Stimulated activated CD4-positive, alpha-beta T cell treated with anti-CD3 and anti-CD28 coated beads, TNF-alpha, amount 100 ng/mL, for 4 hours (primary cell): Measurements from ENCODE around the gene ALDOB.

ENCODE experiments used
- DNase-seq, 3 experiments: peaks; one replicate each; pipeline ENCODE4 v3.0.0-alpha.2; 2020; ENCODE audit warnings: low read depth in 3 of 3

Gene ALDOB

DNA sequence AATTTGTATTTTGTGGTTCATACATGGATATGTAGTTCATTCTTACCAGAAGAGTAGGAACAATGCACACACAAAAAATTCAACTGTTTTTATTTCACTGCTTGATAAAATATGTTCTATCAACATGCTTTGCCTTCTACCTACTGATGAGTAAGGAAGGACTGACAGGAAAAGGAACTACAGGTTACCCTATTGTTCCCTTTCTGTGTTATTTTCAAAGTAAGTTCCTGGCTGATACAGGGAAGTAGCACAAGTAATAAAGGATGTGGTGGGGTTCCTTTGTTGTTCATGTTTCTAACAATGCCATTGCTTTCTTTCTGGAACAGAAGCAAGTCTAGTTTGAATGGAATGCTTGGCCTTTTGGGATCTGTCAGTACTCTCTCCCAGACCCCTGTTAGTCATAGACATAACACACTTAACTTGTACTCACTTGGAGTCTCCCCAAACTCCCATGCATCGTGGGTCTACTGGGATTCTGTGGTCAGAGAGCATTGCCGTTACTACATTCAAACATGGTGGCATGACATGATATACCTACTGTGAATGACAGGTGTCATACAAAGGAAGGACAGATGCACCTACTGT, 20.2 kb upstream of the ALDOB start:
- no peak for DNase-seq

DNA sequence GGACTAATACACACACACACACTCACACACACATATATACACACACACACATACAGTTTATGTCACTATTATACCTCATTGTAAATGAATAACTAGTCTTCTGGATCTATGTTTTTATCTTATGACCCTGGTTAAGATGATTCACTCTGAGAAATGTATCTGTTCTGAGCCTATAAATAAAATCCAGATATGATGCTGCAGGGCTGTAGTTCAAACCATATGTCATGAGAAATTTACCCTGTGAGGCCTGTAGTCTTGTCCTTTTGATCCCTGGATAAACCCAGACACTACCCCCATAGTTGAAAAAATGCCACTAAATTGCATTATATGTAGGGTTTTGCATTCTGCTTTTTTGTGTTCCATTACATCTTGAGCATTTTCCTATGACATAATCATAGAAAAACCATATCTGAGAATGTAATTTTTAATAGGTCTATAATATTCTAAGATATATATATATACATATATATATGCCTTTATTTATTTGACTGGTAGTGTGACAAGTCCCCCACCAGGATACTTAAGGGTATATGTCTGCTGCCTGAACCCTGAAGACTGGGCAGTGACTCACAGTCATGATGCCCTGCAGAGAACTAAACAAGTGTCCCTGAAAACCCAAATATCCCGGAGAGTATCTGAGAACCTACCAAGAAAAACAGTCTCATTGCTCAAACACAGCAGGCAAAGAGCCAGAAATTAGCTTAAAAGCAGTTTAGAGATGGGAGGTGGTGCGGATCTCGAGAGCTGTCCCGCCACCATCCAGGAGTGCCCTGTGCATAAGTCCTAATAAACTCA, 18.4 kb upstream of the ALDOB start:
- DNase-seq, result no peak

GRCh38 chr9:101451498-101451897, 15.9 kb upstream of the ALDOB start:
- no peak for DNase-seq

- DNase-seq, result no peak
These were observed 15.4 kb upstream of the ALDOB start for GRCh38 chr9:101450931-101451330.

GRCh38 chr9:101449071-101449721, 13.6 kb upstream of the ALDOB start:
- peak; percentile 6 to 14 (median 11) for DNase-seq

DNA sequence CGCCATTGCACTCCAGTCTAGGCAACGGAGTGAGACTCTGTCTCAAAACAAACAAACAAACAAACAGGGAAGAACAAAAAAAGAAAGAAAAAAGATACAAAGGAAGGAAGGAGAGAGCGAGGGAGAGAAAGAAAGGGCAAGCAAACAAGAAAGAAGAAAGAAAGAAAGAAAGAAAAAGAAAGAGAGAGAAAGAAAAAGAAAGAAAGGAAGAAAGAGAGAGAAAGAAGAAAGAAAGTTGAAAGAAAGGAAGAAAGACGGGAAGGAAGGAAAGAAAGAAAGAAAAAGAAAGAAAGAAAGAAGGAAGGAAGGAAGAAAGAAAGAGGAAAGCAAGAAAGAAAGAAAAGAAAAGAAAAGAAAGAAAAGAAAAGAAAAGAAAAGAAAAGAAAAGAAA, 13.1 kb upstream of the ALDOB start:
- no peak for DNase-seq

DNA sequence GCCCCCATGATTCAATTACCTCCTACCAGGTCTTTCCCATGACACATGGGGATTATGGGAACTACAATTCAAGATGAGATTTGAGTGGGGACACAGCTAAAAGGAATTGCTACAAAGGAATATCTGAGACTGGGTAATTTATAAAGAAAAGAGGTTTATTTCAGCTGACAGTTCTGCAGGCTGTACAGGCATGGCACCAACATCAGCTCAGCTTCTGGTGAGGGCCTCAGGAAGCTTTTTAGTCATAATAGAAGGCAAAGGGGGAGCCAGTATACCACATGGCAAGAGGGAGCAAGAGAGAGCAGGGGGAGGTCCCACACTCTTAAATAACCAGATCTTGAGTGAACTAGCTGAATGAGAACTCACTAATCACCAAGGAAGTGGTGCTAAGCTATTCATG, 11.2 kb upstream of the ALDOB start:
- no peak for DNase-seq

- no peak for DNase-seq
These were observed 9.9 kb upstream of the ALDOB start for GRCh38 chr9:101445353-101446029.

- DNase-seq, result no peak
These were observed 7.8 kb upstream of the ALDOB start for GRCh38 chr9:101443364-101443771.

- DNase-seq, result no peak
These were observed 7.2 kb upstream of the ALDOB start for GRCh38 chr9:101442736-101443135.

DNA sequence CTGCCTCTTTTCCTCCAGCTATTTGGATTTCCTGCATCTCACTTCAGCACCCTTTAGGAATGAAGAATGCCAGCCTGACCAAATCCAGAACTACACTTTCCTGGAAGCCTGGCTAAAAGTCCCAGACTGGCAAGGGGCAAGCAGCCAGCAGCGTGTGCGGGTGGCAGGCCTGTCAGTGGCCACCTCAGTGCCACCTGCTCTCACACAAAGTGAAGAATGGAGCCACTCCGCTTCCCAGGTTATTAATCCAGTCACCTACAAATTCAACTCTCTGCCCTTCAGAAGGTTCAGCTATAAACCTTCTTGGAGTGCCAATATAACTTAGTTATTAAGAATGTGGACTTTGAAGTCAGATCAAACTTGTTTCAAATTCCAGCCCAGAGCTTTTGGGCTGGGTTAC, 6.7 kb upstream of the ALDOB start:
- no peak for DNase-seq

DNA sequence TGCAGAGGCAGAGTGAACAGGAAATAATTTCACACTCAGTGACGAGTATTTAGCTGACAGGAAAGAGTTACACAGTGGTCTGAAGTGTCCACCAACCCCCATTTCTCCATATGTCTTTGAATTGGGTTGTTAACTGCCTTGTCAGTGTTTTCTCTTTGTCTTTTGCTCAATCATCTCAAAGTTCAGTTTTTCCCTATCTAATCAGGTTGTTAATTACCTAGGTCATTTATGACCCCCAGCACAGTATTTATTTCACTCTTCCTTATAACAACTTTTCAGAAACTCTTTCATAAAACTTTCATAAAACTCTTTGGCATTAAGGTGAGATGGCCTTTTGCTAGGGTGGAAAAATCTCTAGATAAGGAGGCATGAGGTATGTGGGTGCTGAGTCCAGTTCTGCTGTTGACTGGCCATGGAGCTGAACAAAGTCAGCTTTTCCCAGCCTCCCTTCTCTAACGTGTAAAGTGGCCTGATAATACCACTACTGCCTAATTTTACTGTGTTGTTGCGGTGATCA, 5.2 kb upstream of the ALDOB start:
- no peak for DNase-seq

GRCh38 chr9:101438523-101438922, 2.9 kb upstream of the ALDOB start:
- no peak for DNase-seq

GRCh38 chr9:101437806-101438232, 2.2 kb upstream of the ALDOB start:
- DNase-seq, result no peak

GRCh38 chr9:101434998-101435397, 576 bp downstream of the ALDOB start:
- no peak for DNase-seq

DNA sequence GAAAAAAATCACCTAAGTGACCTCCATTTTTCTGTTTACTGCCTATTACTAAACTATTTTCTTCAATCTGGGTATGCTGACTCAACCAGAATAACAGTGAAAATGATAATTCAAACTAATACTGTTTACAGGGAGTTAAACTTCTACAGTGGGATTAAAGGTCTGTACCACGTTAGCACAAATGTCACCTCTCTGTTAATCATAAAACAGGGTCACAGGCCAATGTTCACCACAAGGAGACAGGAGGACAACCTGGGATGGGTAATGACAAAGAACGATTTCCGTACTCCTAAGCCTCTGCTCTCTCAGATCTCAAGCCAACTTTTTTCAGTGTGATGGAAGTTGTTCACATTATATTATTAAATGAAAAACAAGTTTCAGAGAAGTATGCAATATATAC, 2.3 kb downstream of the ALDOB start:
- DNase-seq, result no peak

- no peak for DNase-seq
These were observed 2.8 kb downstream of the ALDOB start for GRCh38 chr9:101432740-101433139.

DNA sequence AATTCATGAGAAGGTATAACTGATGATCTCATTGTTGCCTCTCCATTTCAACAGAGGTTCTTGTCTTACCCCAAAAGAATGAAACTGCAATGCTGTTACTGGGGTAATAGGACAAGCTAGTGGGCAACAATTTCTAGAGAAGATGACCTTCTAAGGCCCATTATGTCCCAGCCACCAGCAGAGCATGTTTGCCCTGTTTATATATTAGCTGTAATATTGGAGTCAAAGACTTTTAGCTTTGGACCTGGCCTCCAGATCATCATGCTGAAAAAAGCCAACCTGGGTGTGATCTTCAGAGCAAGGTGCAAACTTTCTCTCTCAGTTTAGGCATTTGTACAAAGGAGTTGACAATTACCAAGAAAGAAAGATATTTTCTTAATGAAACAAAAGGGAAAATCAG, 3.4 kb downstream of the ALDOB start:
- no peak for DNase-seq

GRCh38 chr9:101429736-101430135, 5.8 kb downstream of the ALDOB start:
- DNase-seq, result no peak

DNA sequence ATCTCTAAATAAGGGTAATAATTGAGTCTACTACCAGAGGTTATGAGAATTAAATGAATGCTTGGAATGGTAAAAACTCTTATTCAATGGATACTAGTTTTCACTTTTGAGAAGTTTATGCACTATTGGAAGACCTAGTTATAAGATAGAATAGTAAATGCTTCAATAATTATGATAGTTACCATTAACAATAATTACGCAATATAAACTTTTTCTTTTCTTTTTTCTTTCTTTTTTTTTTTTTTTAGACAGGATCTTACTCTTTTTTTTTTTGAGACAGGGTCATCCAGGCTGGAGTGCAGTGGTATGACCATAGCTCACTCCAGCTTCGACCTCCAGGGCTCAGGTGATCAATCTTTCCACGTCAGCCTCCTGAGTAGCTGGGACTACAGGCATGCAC, 6.7 kb downstream of the ALDOB start:
- no peak for DNase-seq

- DNase-seq, result no peak
These were observed 7.5 kb downstream of the ALDOB start for GRCh38 chr9:101427957-101428655.

DNA sequence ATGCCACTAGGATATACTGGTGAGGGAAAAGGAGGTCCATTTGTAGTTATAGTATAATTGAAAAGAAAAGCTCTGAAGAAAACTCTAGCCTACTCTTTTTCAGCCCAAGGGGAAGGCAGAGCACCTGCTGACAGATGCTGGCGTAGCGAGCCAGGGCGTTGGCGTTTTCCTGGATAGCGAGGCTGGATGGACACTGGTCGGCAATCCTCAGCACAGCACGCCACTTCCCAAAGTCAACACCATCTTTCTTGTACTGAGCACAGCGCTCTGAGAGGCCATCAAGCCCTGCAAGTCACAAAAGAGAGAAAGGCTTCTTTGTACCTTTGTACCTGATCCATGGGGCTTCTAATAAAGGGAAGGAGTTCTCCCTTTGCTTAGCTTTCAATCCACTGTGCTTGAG, 8.2 kb downstream of the ALDOB start:
- DNase-seq, result no peak
